GM19240 (cell line): Measurements from ENCODE around the gene KRT7.
"Not testable (repeated sequence)": the region's sequence is repeated elsewhere in the genome, so short reads cannot be mapped to it uniquely, and the experiment has no call there.

Source experiments
- DNase-seq: peaks from one replicate; pipeline ENCODE4 v3.0.0; 2011; ENCODE audit warnings: low spot score; ENCODE audit not compliant: insufficient read length

KRT7 gene

GRCh38 chr12:52254965-52255751, 22.1 kb downstream of the KRT7 start:
- no peak for DNase-seq

- no peak for DNase-seq
Observed at GRCh38 chr12:52255926-52256583, 23.0 kb downstream of the KRT7 start.

GRCh38 chr12:52256584-52256935, 23.5 kb downstream of the KRT7 start:
- DNase-seq: no peak

GRCh38 chr12:52257074-52257551, 24.1 kb downstream of the KRT7 start:
- DNase-seq: no peak

GRCh38 chr12:52257922-52258321, 24.9 kb downstream of the KRT7 start:
- not testable (repeated sequence) for DNase-seq

GRCh38 chr12:52258335-52258901, 25.4 kb downstream of the KRT7 start:
- no peak for DNase-seq

GRCh38 chr12:52259657-52260243, 26.7 kb downstream of the KRT7 start:
- DNase-seq: no peak

- no peak for DNase-seq
Observed at GRCh38 chr12:52260361-52261207, 27.5 kb downstream of the KRT7 start.

GRCh38 chr12:52261208-52261484, 28.1 kb downstream of the KRT7 start:
- no peak for DNase-seq

GRCh38 chr12:52262286-52262685, 29.2 kb downstream of the KRT7 start:
- no peak for DNase-seq

GRCh38 chr12:52263761-52264434, 30.9 kb downstream of the KRT7 start:
- no peak for DNase-seq

GRCh38 chr12:52264435-52264825, 31.4 kb downstream of the KRT7 start:
- DNase-seq: no peak

GRCh38 chr12:52266514-52266913, 33.5 kb downstream of the KRT7 start:
- no peak for DNase-seq

GRCh38 chr12:52267266-52267665, 34.2 kb downstream of the KRT7 start:
- no peak for DNase-seq

GRCh38 chr12:52267699-52268098, 34.7 kb downstream of the KRT7 start:
- no peak for DNase-seq

GRCh38 chr12:52268212-52268611, 35.2 kb downstream of the KRT7 start:
- no peak for DNase-seq

GRCh38 chr12:52270541-52271070, 37.6 kb downstream of the KRT7 start:
- DNase-seq: no peak

GRCh38 chr12:52271158-52271557, 38.1 kb downstream of the KRT7 start:
- DNase-seq: no peak

- DNase-seq: no peak
Observed at GRCh38 chr12:52274521-52275120, 41.6 kb downstream of the KRT7 start, which contains the start of gene KRT86. Gene KRT86 (plus strand): TSS chr12:52274645. CDS start chr12:52301917, 27,272 bp downstream.

GRCh38 chr12:52275686-52276085, 42.6 kb downstream of the KRT7 start:
- no peak for DNase-seq
